Activated B cell treated with CpG ODN at 0.5 μM for 24 hours (primary cell): ENCODE results near the gene SIMC1. TPM values are rescaled to one million over a fixed set of nuclear protein-coding genes. Genes with fewer than 3 reads are reported as not detected.

ENCODE experiments used
- ATAC-seq: fragments of 200-7000 bp; cut with Tn5 transposase; one replicate; pipeline ENCODE4 v1.10.0; 2021; ENCODE audit warnings: low read depth, mild to moderate bottlenecking, moderate library complexity
- CTCF ChIA-PET: fragments of 350-600 bp; sonication (Branson Sonifier 250); formaldehyde crosslinking; loops from one replicate; lab custom pipeline; 2021; ENCODE audit warnings: antibody characterized with exemption; lab: Charles Lee
- POLR2A ChIA-PET: fragments of 350-600 bp; sonication (Branson Sonifier 250); formaldehyde crosslinking; loops from one replicate; lab custom pipeline; 2021; ENCODE audit warnings: antibody characterized with exemption; lab: Charles Lee
- DNase-seq: peaks from one replicate; pipeline ENCODE4 v3.0.0; 2022
- H3K27ac Mint-ChIP-seq: one replicate; pipeline ENCODE4 v1.8.0; 2020; ENCODE audit warnings: mixed read lengths
- H3K27me3 Mint-ChIP-seq: one replicate; pipeline ENCODE4 v1.8.0; 2021; ENCODE audit warnings: mixed read lengths
- H3K36me3 Mint-ChIP-seq: one replicate; pipeline ENCODE4 v1.8.0; 2021; ENCODE audit warnings: low read depth, mixed read lengths
- H3K4me1 Mint-ChIP-seq: one replicate; pipeline ENCODE4 v1.8.0; 2021; ENCODE audit warnings: mixed read lengths
- H3K4me3 Mint-ChIP-seq: one replicate; pipeline ENCODE4 v1.8.0; 2020; ENCODE audit warnings: mild to moderate bottlenecking, mixed read lengths
- H3K9me3 Mint-ChIP-seq: one replicate; pipeline ENCODE4 v1.8.0; 2020; ENCODE audit warnings: mixed read lengths
- intact Hi-C: fragments of 100-400 bp; cut with micrococcal nuclease; formaldehyde crosslinking; loops from one replicate; pipeline ENCODE4 v1.15.1; 2024
- total RNA-seq: library from RNA; stranded (reverse); gene quantifications from 2 replicates; pipeline ENCODE4 v1.2.3, GENCODE V29; 2022
- TF ChIP-seq, protein P1 (sequence below): fragments of 200-600 bp; IDR thresholded peaks from one replicate; pipeline ENCODE4 v1.8.0; 2022; ENCODE audit warnings: antibody characterized with exemption, mild to moderate bottlenecking

Gene SIMC1
- total RNA-seq, 1 donor from 2014 or later = 35.3 TPM

DNA sequence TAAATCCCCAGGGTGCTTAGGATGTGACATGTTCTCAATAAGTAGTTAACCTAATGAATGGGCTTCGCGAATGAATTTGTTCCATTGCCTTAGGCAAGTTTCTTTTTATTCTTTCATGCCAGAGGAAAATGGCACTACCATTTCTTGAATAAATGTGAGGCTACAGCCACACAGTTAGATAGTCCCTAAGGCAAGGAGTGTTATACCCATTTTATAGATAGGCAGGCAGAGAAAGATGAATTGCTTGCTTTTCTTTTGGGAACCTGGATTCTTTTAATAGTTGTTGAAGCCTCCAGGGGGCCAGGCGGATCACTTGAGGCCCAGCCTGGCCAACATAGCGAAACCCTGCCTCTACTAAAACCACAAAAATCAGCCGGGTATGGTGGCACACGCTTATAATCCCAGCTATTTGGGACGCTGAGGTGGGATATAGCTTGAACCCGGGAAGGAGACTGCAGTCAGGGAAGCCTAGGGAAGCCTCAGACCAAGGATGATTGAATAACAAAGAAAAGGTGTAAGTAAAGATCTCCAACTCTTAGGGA is 149.2 kb downstream of the SIMC1 start:
- H3K4me3 Mint-ChIP-seq = peak overlapping the region; percentile 100
- H3K27me3 Mint-ChIP-seq = no peaks in the 10 kb centered on the region
- no peak for DNase-seq
- H3K36me3 Mint-ChIP-seq = peaks cover 79% of the 10 kb centered on the region
- H3K4me1 Mint-ChIP-seq = peaks cover 30% of the 10 kb centered on the region
- H3K9me3 Mint-ChIP-seq = no peaks in the 10 kb centered on the region
- ChIA-PET CTCF (no interaction called here), POLR2A (interaction anchor here (0.7 to 4.2 kb wide), 4 partner anchors 13 to 964 kb away, joined by 3 to 45 read pairs (median 4); partner anchors contain the start of genes KIAA1191 and LMAN2)
- no peak for ATAC-seq
- intact Hi-C loops = loop anchor here (5.0 to 10.0 kb wide), 3 partner anchors 747 to 1040 kb away; partner anchors contain the start of genes GRK6, NSD1, PRELID1 and RAB24
- TF ChIP-seq, protein P1, sequence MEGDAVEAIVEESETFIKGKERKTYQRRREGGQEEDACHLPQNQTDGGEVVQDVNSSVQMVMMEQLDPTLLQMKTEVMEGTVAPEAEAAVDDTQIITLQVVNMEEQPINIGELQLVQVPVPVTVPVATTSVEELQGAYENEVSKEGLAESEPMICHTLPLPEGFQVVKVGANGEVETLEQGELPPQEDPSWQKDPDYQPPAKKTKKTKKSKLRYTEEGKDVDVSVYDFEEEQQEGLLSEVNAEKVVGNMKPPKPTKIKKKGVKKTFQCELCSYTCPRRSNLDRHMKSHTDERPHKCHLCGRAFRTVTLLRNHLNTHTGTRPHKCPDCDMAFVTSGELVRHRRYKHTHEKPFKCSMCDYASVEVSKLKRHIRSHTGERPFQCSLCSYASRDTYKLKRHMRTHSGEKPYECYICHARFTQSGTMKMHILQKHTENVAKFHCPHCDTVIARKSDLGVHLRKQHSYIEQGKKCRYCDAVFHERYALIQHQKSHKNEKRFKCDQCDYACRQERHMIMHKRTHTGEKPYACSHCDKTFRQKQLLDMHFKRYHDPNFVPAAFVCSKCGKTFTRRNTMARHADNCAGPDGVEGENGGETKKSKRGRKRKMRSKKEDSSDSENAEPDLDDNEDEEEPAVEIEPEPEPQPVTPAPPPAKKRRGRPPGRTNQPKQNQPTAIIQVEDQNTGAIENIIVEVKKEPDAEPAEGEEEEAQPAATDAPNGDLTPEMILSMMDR = no peak
- H3K27ac Mint-ChIP-seq = peak overlapping the region; percentile 100

DNA sequence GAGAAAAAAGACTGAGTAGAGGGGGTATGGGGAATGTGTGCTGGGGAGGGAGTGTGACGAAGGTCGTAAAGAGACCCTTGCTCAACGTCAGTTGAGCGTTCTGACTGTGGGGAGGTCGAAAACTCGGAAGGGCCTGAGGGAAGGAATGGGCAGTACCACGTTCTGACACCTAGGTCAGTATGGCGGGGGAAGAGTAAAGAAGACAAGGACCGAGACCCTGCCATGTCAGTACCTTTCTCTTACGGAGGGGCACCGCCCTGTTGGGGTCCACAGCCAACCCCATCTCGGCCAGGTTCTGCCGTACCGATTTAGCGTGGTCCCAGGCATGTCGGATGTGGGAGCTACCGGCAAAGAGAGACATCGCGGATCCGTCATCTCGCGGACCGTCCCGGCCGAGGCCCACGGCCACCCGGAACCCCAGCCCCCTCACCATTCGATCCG is 149.8 kb downstream of the SIMC1 start:
- peak overlapping the region; percentile 100 for H3K4me3 Mint-ChIP-seq
- TF ChIP-seq, protein P1 = no peak
- H3K9me3 Mint-ChIP-seq = no peaks in the 10 kb centered on the region
- peaks cover 76% of the 10 kb centered on the region for H3K36me3 Mint-ChIP-seq
- ATAC-seq = no peak
- peaks cover 30% of the 10 kb centered on the region for H3K4me1 Mint-ChIP-seq
- ChIA-PET POLR2A (interaction anchor here (0.6 to 4.2 kb wide), 10 partner anchors 12 to 155 kb away, joined by 3 to 45 read pairs (median 4); partner anchors contain the start of genes FAF2, KIAA1191 and RNF44), CTCF (no interaction called here)
- intact Hi-C loops = loop anchor here (1.0 to 10.0 kb wide), 9 partner anchors 15 to 1039 kb away; partner anchors contain the start of genes ARL10, FAF2, GRK6 and KIAA1191
- DNase-seq = no peak
- H3K27ac Mint-ChIP-seq = peak overlapping the region; percentile 100
- H3K27me3 Mint-ChIP-seq = no peaks in the 10 kb centered on the region

DNA sequence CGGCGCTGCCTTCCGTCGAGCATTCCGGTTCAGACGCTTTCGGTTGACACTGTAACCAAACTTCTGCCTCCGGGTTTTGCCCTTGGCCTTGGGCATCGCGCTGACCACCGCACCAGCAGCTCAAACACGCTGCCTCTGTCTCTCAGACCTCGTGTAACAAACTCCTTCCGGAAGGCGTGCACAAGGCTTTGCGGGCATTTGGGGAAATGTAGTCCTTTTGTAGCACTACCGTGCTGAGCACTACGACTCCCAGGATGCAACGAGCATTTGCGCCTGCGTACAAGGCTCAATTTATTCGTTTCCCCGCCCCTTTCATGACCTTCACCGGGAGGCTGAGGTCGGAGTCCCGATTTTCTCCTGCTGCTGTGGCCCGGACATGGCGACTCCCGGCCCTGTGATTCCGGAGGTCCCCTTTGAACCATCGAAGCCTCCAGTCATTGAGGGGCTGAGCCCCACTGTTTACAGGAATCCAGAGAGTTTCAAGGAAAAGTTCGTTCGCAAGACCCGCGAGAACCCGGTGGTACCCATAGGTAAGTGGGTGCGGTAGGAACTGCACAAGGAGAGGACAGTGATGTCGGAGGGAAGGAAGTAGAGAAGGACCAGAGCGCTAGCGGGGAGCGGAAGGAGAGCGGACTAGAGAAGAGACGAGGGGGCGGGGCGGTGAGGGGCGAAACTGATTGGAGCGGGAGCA is 150.4 kb downstream of the SIMC1 start, which contains the start of the genes HIGD2A and NOP16:
Gene HIGD2A (plus strand): TSS at position 308 of the 691 bp plus-strand sequence. CDS start 69 bp downstream, at position 377.
Gene NOP16 (minus strand): TSS at position 155 of the 691 bp plus-strand sequence. CDS start 59 bp downstream, at position 96.
- intact Hi-C loops = loop anchor here (1.0 to 10.0 kb wide), 11 partner anchors 15 to 1039 kb away; partner anchors contain the start of genes ARL10, CLTB, FAF2 and GRK6
- TF ChIP-seq, protein P1 = no peak
- no peaks in the 10 kb centered on the region for H3K27me3 Mint-ChIP-seq
- CTCF ChIA-PET = interaction anchor here (0.7 to 1.3 kb wide), 3 partner anchors 27 to 59 kb away, joined by 3 to 4 read pairs (median 3); partner anchors contain the start of gene KIAA1191
- ATAC-seq (peak; percentile 90), DNase-seq (peak; percentile 92)
- H3K9me3 Mint-ChIP-seq = no peaks in the 10 kb centered on the region
- peak within 1 kb of the TSS; percentile 100 for H3K27ac Mint-ChIP-seq
- POLR2A ChIA-PET = interaction anchor here (0.6 to 4.2 kb wide), 12 partner anchors 11 to 259 kb away, joined by 3 to 45 read pairs (median 5); partner anchors contain the start of genes FAF2, KIAA1191, RNF44 and TSPAN17
- peak within 1 kb of the TSS; percentile 100 for H3K4me3 Mint-ChIP-seq
- H3K36me3 Mint-ChIP-seq = peaks cover 76% of the 10 kb centered on the region
- peaks cover 30% of the 10 kb centered on the region for H3K4me1 Mint-ChIP-seq

DNA sequence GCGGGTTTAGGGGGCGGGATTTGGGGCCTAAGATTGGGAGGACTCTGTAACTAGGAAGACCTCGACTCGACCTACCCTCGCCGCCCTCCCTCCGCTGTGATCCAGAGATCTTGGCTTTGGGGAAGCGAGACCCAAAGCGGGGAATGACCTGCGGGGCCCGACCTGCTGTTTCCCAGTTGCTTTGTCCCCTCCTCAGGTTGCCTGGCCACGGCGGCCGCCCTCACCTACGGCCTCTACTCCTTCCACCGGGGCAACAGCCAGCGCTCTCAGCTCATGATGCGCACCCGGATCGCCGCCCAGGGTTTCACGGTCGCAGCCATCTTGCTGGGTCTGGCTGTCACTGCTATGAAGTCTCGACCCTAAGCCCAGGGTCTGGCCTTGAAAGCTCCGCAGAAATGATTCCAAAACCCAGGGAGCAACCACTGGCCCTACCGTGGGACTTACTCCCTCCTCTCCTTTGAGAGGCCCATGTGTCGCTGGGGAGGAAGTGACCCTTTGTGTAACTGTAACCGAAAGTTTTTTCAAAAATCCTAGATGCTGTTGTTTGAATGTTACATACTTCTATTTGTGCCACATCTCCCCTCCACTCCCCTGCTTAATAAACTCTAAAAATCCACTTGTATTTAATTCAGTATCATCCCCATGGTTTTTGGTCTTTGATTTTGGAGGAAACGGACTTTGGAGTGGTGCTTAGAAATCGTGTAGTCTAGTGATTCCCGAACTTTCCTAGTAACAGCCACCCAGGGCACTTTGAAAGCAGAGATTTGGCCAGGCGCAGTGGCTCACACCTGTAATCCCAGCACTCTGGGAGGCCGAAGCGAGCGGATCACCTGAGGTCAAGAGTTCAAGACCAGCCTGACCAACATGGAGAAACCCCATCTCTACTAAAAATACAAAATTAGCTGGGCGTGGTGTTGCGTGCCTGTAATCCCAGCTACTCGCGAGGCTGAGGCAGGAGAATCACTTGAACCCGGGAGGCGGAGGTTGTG is 151.2 kb downstream of the SIMC1 start:
- intact Hi-C loops = loop anchor here (1.0 to 10.0 kb wide), 6 partner anchors 27 to 1038 kb away; partner anchors contain the start of genes CLTB, GRK6, LMAN2 and NSD1
- ATAC-seq (peak; percentile 33), DNase-seq (no peak)
- Mint-ChIP-seq H3K27ac (peak overlapping the region; percentile 100), H3K4me3 (peak overlapping the region; percentile 100), H3K9me3 (no peaks in the 10 kb centered on the region), H3K4me1 (peaks cover 30% of the 10 kb centered on the region), H3K27me3 (no peaks in the 10 kb centered on the region), H3K36me3 (peaks cover 70% of the 10 kb centered on the region)
- ChIA-PET CTCF (interaction anchor here (0.7 to 1.3 kb wide), 3 partner anchors 28 to 58 kb away, joined by 3 to 4 read pairs (median 3); partner anchors contain the start of gene KIAA1191), POLR2A (interaction anchor here (0.6 to 4.2 kb wide), 7 partner anchors 28 to 258 kb away, joined by 3 to 45 read pairs (median 7); partner anchors contain the start of genes FAF2, KIAA1191, RNF44 and TSPAN17)
- TF ChIP-seq, protein P1 = no peak
